ENCODE results near the gene FLCN. TPM values are rescaled to one million over a fixed set of nuclear protein-coding genes. Genes with fewer than 3 reads are reported as not detected.
"Not testable (repeated sequence)": the region's sequence is repeated elsewhere in the genome, so short reads cannot be mapped to it uniquely, and the experiment has no call there.

FLCN gene
- total and polyA plus RNA-seq, 12 donors, result 16.0 to 78.2 (median 35.8) TPM

- H3K36me3 ChIP-seq, result peaks cover 0 to 23% (median 14%) of the 10 kb centered on the region in 9 donors
- 79 to 81% methylated on average over 4 of the region's 4 CpGs for WGBS, 2 donors
- no peaks in the 10 kb centered on the region for H3K27me3 ChIP-seq
- no peak for TF ChIP-seq CTCF (IDR thresholded peaks at IDR 0.05)
- DNase-seq (no peak), ATAC-seq (no peak)
- H3K9me3 ChIP-seq, result no peaks in the 10 kb centered on the region
- H3K4me1 ChIP-seq, result peaks cover 0 to 54% (median 33%) of the 10 kb centered on the region in 9 donors
- peak overlapping the region in 2 of 10 donors; percentile 89 to 100 for H3K4me3 ChIP-seq
- intact Hi-C loops (cut with DNase I), result no loop called here
- H3K27ac ChIP-seq, result no peak overlapping the region
Measured at GRCh38 chr17:17279316-17279715, 42.3 kb upstream of the FLCN start.

GRCh38 chr17:17277431-17277830 lies 40.5 kb upstream of the FLCN start:
- H3K27me3 ChIP-seq; intact Hi-C loops (cut with DNase I); H3K4me3 ChIP-seq; DNase-seq; ATAC-seq; H3K27ac ChIP-seq; H3K9me3 ChIP-seq: not testable (repeated sequence)
- H3K4me1 ChIP-seq, result peaks cover 0 to 54% (median 33%) of the 10 kb centered on the region in 9 donors
- WGBS, 2 donors, result 92 to 93% methylated on average over 5 of the region's 5 CpGs
- peaks cover 0 to 42% (median 32%) of the 10 kb centered on the region in 9 donors for H3K36me3 ChIP-seq

- H3K36me3 ChIP-seq, result peaks cover 2 to 57% (median 42%) of the 10 kb centered on the region in 9 donors
- DNase-seq (no peak), ATAC-seq (no peak)
- TF ChIP-seq CTCF (IDR thresholded peaks at IDR 0.05), result no peak
- 82 to 84% methylated on average over 6 of the region's 6 CpGs for WGBS, 2 donors
- H3K9me3 ChIP-seq, result no peaks in the 10 kb centered on the region
- H3K4me3 ChIP-seq, result no peak overlapping the region
- H3K4me1 ChIP-seq, result peaks cover 0 to 49% (median 28%) of the 10 kb centered on the region in 9 donors
- peak overlapping the region in 1 of 10 donors; percentile 51 for H3K27ac ChIP-seq
- intact Hi-C loops (cut with DNase I), result no loop called here
- H3K27me3 ChIP-seq, result no peaks in the 10 kb centered on the region
Measured at GRCh38 chr17:17275971-17276370, 39.0 kb upstream of the FLCN start.

GRCh38 chr17:17269926-17270773 lies 33.2 kb upstream of the FLCN start:
- H3K9me3 ChIP-seq, result no peaks in the 10 kb centered on the region
- no peak for ATAC-seq
- no peak overlapping the region for H3K4me3 ChIP-seq
- intact Hi-C loops (cut with DNase I), result no loop called here
- H3K27me3 ChIP-seq, result no peaks in the 10 kb centered on the region
- peak in 5 of 9 donors; percentile 7 to 34 (median 27) for TF ChIP-seq CTCF (IDR thresholded peaks at IDR 0.05)
- WGBS, 2 donors, result 85 to 93% methylated on average over 9 of the region's 9 CpGs
- H3K36me3 ChIP-seq, result peaks cover 3 to 100% (median 89%) of the 10 kb centered on the region in 9 donors
- DNase-seq, result no peak
- H3K27ac ChIP-seq, result no peak overlapping the region
- H3K4me1 ChIP-seq, result peaks cover 0 to under 1% (median 0%) of the 10 kb centered on the region in 9 donors

- 64 to 66% methylated on average over 2 of the region's 2 CpGs for WGBS, 2 donors
- TF ChIP-seq CTCF (IDR thresholded peaks at IDR 0.05), result no peak
- H3K9me3 ChIP-seq, result no peaks in the 10 kb centered on the region
- no peak for DNase-seq
- H3K27me3 ChIP-seq, result no peaks in the 10 kb centered on the region
- intact Hi-C loops (cut with DNase I), result no loop called here
- no peak overlapping the region for H3K27ac ChIP-seq
- no peak overlapping the region for H3K4me3 ChIP-seq
- no peaks in the 10 kb centered on the region for H3K4me1 ChIP-seq
- ATAC-seq, result no peak
- peaks cover 0 to 100% (median 78%) of the 10 kb centered on the region in 9 donors for H3K36me3 ChIP-seq
Measured at GRCh38 chr17:17264430-17264829, 27.5 kb upstream of the FLCN start.

All from heart right ventricle (tissue), 16 donors.